Liver (tissue), 9 donors: Measurements from ENCODE around the gene NUDT14. TPM values are rescaled to one million over a fixed set of nuclear protein-coding genes. Genes with fewer than 3 reads are reported as not detected.

Experiments used
- DNase-seq: peaks from one replicate; pipeline ENCODE4 v3.0.0-alpha.2; 2017; ENCODE audit warnings: low spot score
- H3K27ac ChIP-seq, 2 donors: one replicate each; pipeline ENCODE4 v1.7.0; 2013; ENCODE audit warnings: inconsistent platforms in 2 of 2, low read length in 2 of 2, control low read depth in 1 of 2, low read depth in 1 of 2, mild to moderate bottlenecking in 1 of 2
- H3K27me3 ChIP-seq, 4 donors: one replicate each; pipeline versions ENCODE4 v1.6.1 to v1.7.0; 2013; ENCODE audit warnings: low read length in 3 of 4, inconsistent platforms in 1 of 4, mild to moderate bottlenecking in 1 of 4, moderate library complexity in 1 of 4; ENCODE audit not compliant: control insufficient read depth in 4 of 4, insufficient read depth in 4 of 4
- H3K36me3 ChIP-seq, 4 donors: one replicate each; pipeline versions ENCODE4 v1.6.1 to v1.7.0; 2013; ENCODE audit warnings: low read length in 3 of 4, mild to moderate bottlenecking in 3 of 4, low read depth in 1 of 4, moderate library complexity in 1 of 4; ENCODE audit not compliant: control insufficient read depth in 4 of 4, insufficient read depth in 3 of 4
- H3K4me1 ChIP-seq, 4 donors: one replicate each; pipeline versions ENCODE4 v1.6.1 to v1.7.0; 2013; ENCODE audit warnings: low read length in 3 of 4, mild to moderate bottlenecking in 3 of 4, moderate library complexity in 1 of 4; ENCODE audit not compliant: control insufficient read depth in 4 of 4, insufficient read depth in 4 of 4
- H3K4me3 ChIP-seq, 3 donors: one replicate each; pipeline versions ENCODE4 v1.6.1 to v1.7.0; 2013; ENCODE audit warnings: low read length in 3 of 3, control low read depth in 1 of 3, low read depth in 1 of 3, mild to moderate bottlenecking in 1 of 3
- H3K9ac ChIP-seq, 2 donors: one replicate each; pipeline ENCODE4 v1.7.0; 2013; ENCODE audit warnings: low read length in 2 of 2, mild to moderate bottlenecking in 2 of 2, moderate library complexity in 2 of 2, control low read depth in 1 of 2, low read depth in 1 of 2
- H3K9me3 ChIP-seq, 4 donors: one replicate each; pipeline versions ENCODE4 v1.6.1 to v1.7.0; 2013; ENCODE audit warnings: low read length in 3 of 4; ENCODE audit not compliant: control insufficient read depth in 4 of 4
- ATF3 ChIP-seq: IDR thresholded peaks from 2 replicates; pipeline ENCODE4 v1.6.1; 2016; ENCODE audit warnings: antibody characterized with exemption
- EGR1 ChIP-seq, 2 donors: IDR thresholded peaks; 2 replicates each; pipeline ENCODE4 v1.6.1; 2016 to 2018; ENCODE audit warnings: antibody characterized with exemption in 2 of 2, low read depth in 2 of 2
- FOXA1 ChIP-seq: IDR thresholded peaks from 2 replicates; pipeline ENCODE4 v1.6.1; 2016; ENCODE audit warnings: antibody characterized with exemption
- FOXA2 ChIP-seq: IDR thresholded peaks from 2 replicates; pipeline ENCODE4 v1.6.1; 2016; ENCODE audit warnings: antibody characterized with exemption
- GABPA ChIP-seq, 2 donors: IDR thresholded peaks in 1 of 2; conservative IDR thresholded peaks in 1 of 2; 2 replicates each; pipeline ENCODE4 v1.6.1; 2016; ENCODE audit warnings: antibody characterized with exemption in 2 of 2, mild to moderate bottlenecking in 1 of 2, moderate library complexity in 1 of 2
- HNF4G ChIP-seq: IDR thresholded peaks from 2 replicates; pipeline ENCODE4 v1.6.1; 2016; ENCODE audit warnings: antibody characterized with exemption
- JUND ChIP-seq, 2 donors: IDR thresholded peaks; 2 replicates each; pipeline ENCODE4 v1.6.1; 2016; ENCODE audit warnings: antibody characterized with exemption in 2 of 2
- MAX ChIP-seq: IDR thresholded peaks from 2 replicates; pipeline ENCODE4 v1.6.1; 2016; ENCODE audit warnings: antibody characterized with exemption
- NR2F2 ChIP-seq: IDR thresholded peaks from 2 replicates; pipeline ENCODE4 v1.6.1; 2016; ENCODE audit warnings: antibody characterized with exemption
- RAD21 ChIP-seq, 2 donors: IDR thresholded peaks; 2 replicates each; pipeline ENCODE4 v1.6.1; 2016; ENCODE audit warnings: antibody characterized with exemption in 2 of 2, mild to moderate bottlenecking in 2 of 2
- RXRA ChIP-seq, 2 donors: IDR thresholded peaks; 2 replicates each; pipeline ENCODE4 v1.6.1; 2017 to 2018; ENCODE audit warnings: antibody characterized with exemption in 2 of 2, mild to moderate bottlenecking in 1 of 2
- SP1 ChIP-seq: IDR thresholded peaks from 2 replicates; pipeline ENCODE4 v1.6.1; 2018; ENCODE audit warnings: antibody characterized with exemption, mild to moderate bottlenecking
- TAF1 ChIP-seq: conservative IDR thresholded peaks from 2 replicates; pipeline ENCODE4 v1.6.1; 2016; ENCODE audit warnings: antibody characterized with exemption, mild to moderate bottlenecking
- YY1 ChIP-seq: IDR thresholded peaks from 2 replicates; pipeline ENCODE4 v1.6.1; 2016; ENCODE audit warnings: antibody characterized with exemption, mild to moderate bottlenecking
- ZBTB33 ChIP-seq: IDR thresholded peaks from 2 replicates; pipeline ENCODE4 v1.6.1; 2016; ENCODE audit warnings: antibody characterized with exemption
- WGBS: extraction: QIAGEN DNeasy Blood & Tissue Kit; methylation state at CpG from one replicate; pipeline ENCODE4 v1.1.7; 2013; 5-methylcytosine and 5-hydroxymethylcytosine counted together
- polyA plus RNA-seq, 2 donors: library from polyadenylated mRNA; stranded (reverse) in 1 of 2; unstranded in 1 of 2; fragments of 200-250 nt in 1 of 2; fragments of >200 nt in 1 of 2; fragmentation: Nextera tagmentation in 1 of 2; extraction: Ambion mirVana in 1 of 2; gene quantifications; one replicate each; pipeline versions ENCODE4 v1.2.1 to v1.2.3, GENCODE V29; 2013 to 2015
- total RNA-seq, 2 donors: library from RNA; depleted of rRNA; stranded (reverse); fragments of >200 nt; gene quantifications; one replicate each; pipeline ENCODE4 v1.2.3, GENCODE V29; 2014
- donor health status: healthy.
- donor health status: healthy.
- donor health status: healthy.
- donor health status: healthy.
- donor health status: healthy.

NUDT14 gene
- total and polyA plus RNA-seq, 4 donors, result 3.8 to 24.2 (median 8.0) TPM

GRCh38 chr14:105185001-105185400, 3.9 kb upstream of the NUDT14 start (continued):
- TF ChIP-seq ATF3 (no peak), HNF4G (no peak), MAX (no peak), RAD21 (IDR thresholded peaks at IDR 0.05) (no peak), RXRA (IDR thresholded peaks at IDR 0.05) (no peak)

- Histone ChIP-seq H3K4me1 (peaks cover 4 to 18% (median 11%) of the 10 kb centered on the region in 4 donors), H3K36me3 (no peaks in the 10 kb centered on the region), H3K27me3 (no peaks in the 10 kb centered on the region), H3K9ac (no peak overlapping the region), H3K27ac (no peak overlapping the region), H3K4me3 (no peak overlapping the region), H3K9me3 (peaks cover 0 to 4% (median 2%) of the 10 kb centered on the region in 4 donors)
- DNase-seq, result no peak
- no peak for TF ChIP-seq RXRA (IDR thresholded peaks at IDR 0.05)
- TF ChIP-seq FOXA2, result no peak
- no peak for TF ChIP-seq TAF1
- no peak for TF ChIP-seq HNF4G
- TF ChIP-seq JUND (IDR thresholded peaks at IDR 0.05), result no peak
- TF ChIP-seq RAD21 (IDR thresholded peaks at IDR 0.05), result no peak
- no peak for TF ChIP-seq FOXA1
- no peak for TF ChIP-seq SP1
- no peak for TF ChIP-seq GABPA (IDR thresholded peaks at IDR 0.05 in 1 of 2, conservative IDR thresholded peaks at IDR 0.05 in 1 of 2)
- TF ChIP-seq NR2F2, result no peak
- TF ChIP-seq YY1, result no peak
- no peak for TF ChIP-seq ZBTB33
- 77% methylated on average over 9 of the region's 9 CpGs for WGBS
Measured at GRCh38 chr14:105184461-105184860, 3.3 kb upstream of the NUDT14 start.

GRCh38 chr14:105182296-105183020, 1.3 kb upstream of the NUDT14 start:
- TF ChIP-seq NR2F2, result no peak
- TF ChIP-seq GABPA (IDR thresholded peaks at IDR 0.05 in 1 of 2, conservative IDR thresholded peaks at IDR 0.05 in 1 of 2), result no peak
- no peak for TF ChIP-seq FOXA2
- no peak for TF ChIP-seq MAX
- TF ChIP-seq ATF3, result no peak
- no peak for TF ChIP-seq EGR1 (IDR thresholded peaks at IDR 0.05; ENCODE audit: low read depth in 2 of 2)
- TF ChIP-seq TAF1, result no peak
- no peak overlapping the region for H3K9ac ChIP-seq
- DNase-seq, result no peak
- H3K27ac ChIP-seq, result no peak overlapping the region
- H3K9me3 ChIP-seq, result no peaks in the 10 kb centered on the region
- H3K27me3 ChIP-seq, result no peaks in the 10 kb centered on the region
- H3K4me1 ChIP-seq, result peaks cover 4 to 25% (median 13%) of the 10 kb centered on the region in 4 donors
- H3K36me3 ChIP-seq, result no peaks in the 10 kb centered on the region
- 79% methylated on average over 25 of the region's 25 CpGs for WGBS
- H3K4me3 ChIP-seq, result no peak overlapping the region
